HG03575 (cell line): Measurements from ENCODE around the gene PSMA3.

Source experiments
- ATAC-seq: cut with Tn5 transposase; IDR thresholded peaks from one replicate; pipeline ENCODE4 v1.9.1; 2021; ENCODE audit not compliant: unreplicated experiment, insufficient number of reproducible peaks, low FRiP score; ENCODE audit errors: extremely low read depth

The PSMA3 gene

GRCh38 chr14:58297412-58297761, 52.7 kb downstream of the PSMA3 start:
- ATAC-seq, result no peak

GRCh38 chr14:58297762-58298476, 53.3 kb downstream of the PSMA3 start:
- peak; percentile 75 for ATAC-seq

GRCh38 chr14:58298477-58299400, 54.1 kb downstream of the PSMA3 start, which contains the start of gene ARID4A:
Gene ARID4A, plus strand, starts transcription at chr14:58298555. Its CDS starts 1,300 bp downstream, at chr14:58299855.
- ATAC-seq, result no peak

- ATAC-seq, result no peak
Measured at GRCh38 chr14:58299401-58300330, 55.0 kb downstream of the PSMA3 start.

- no peak for ATAC-seq
Measured at GRCh38 chr14:58301416-58301815, 56.8 kb downstream of the PSMA3 start.

GRCh38 chr14:58305730-58306129, 61.1 kb downstream of the PSMA3 start:
- no peak for ATAC-seq

GRCh38 chr14:58307597-58308316, 63.1 kb downstream of the PSMA3 start:
- no peak for ATAC-seq

- no peak for ATAC-seq
Measured at GRCh38 chr14:58309086-58309485, 64.4 kb downstream of the PSMA3 start.

- ATAC-seq, result no peak
Measured at GRCh38 chr14:58313699-58314098, 69.1 kb downstream of the PSMA3 start.

GRCh38 chr14:58315606-58316005, 71.0 kb downstream of the PSMA3 start:
- ATAC-seq, result no peak
